ENCODE measurements around the gene SH3PXD2B.

DNA sequence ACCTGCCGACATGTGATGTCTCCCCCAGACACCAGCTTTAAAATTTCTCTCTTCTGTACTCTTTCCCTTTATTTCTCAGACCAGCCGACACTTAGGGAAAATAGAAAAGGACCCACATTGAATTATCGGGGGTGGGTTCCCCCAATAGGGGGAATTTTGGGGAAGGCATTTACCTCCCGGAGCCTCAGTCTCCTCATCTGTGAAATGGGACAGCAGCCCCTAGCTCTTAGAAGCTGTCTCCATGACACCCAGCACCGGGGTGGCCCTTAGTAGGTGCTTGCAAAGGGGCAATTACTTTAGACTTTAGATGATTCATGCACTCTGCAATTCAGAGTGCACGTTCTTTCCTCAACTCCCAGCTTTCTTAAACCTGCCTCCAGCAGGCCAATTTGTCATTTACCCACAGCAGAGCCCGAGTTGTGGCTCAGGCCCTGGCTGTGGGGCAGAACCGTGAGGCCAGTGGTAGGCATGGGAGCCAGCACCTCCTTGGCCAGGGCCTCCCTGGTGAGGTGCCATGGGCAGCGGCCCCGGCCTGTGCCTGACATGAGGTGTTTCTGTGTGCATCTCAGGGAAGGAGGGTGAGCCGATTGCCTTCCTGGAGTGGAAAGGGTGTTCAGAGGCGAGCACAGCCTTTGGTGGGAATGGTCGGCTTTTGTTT is 51.7 kb downstream of the SH3PXD2B start:
- TF ChIP-seq, protein P1, sequence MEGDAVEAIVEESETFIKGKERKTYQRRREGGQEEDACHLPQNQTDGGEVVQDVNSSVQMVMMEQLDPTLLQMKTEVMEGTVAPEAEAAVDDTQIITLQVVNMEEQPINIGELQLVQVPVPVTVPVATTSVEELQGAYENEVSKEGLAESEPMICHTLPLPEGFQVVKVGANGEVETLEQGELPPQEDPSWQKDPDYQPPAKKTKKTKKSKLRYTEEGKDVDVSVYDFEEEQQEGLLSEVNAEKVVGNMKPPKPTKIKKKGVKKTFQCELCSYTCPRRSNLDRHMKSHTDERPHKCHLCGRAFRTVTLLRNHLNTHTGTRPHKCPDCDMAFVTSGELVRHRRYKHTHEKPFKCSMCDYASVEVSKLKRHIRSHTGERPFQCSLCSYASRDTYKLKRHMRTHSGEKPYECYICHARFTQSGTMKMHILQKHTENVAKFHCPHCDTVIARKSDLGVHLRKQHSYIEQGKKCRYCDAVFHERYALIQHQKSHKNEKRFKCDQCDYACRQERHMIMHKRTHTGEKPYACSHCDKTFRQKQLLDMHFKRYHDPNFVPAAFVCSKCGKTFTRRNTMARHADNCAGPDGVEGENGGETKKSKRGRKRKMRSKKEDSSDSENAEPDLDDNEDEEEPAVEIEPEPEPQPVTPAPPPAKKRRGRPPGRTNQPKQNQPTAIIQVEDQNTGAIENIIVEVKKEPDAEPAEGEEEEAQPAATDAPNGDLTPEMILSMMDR (IDR thresholded peaks at IDR 0.05; ENCODE audit: low read depth, low read length, poor library complexity, severe bottlenecking): no peak
- no peak for TF ChIP-seq EZH2phosphoT487 (IDR thresholded peaks at IDR 0.05; ENCODE audit: borderline replicate concordance, low read length)
